Measurements from ENCODE around the gene CLIP1.

GRCh38 chr12:122427403-122427802 lies 4.9 kb upstream of the CLIP1 start:
- TF ChIP-seq, protein P1, sequence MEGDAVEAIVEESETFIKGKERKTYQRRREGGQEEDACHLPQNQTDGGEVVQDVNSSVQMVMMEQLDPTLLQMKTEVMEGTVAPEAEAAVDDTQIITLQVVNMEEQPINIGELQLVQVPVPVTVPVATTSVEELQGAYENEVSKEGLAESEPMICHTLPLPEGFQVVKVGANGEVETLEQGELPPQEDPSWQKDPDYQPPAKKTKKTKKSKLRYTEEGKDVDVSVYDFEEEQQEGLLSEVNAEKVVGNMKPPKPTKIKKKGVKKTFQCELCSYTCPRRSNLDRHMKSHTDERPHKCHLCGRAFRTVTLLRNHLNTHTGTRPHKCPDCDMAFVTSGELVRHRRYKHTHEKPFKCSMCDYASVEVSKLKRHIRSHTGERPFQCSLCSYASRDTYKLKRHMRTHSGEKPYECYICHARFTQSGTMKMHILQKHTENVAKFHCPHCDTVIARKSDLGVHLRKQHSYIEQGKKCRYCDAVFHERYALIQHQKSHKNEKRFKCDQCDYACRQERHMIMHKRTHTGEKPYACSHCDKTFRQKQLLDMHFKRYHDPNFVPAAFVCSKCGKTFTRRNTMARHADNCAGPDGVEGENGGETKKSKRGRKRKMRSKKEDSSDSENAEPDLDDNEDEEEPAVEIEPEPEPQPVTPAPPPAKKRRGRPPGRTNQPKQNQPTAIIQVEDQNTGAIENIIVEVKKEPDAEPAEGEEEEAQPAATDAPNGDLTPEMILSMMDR (IDR thresholded peaks at IDR 0.05; ENCODE audit: insufficient read depth, low read length): no peak
- TF ChIP-seq POLR2AphosphoS5 (IDR thresholded peaks at IDR 0.05; ENCODE audit: low read depth) (no peak), GABPA (IDR thresholded peaks at IDR 0.05; ENCODE audit: low read depth) (no peak)
- TF ChIP-seq, protein P2, sequence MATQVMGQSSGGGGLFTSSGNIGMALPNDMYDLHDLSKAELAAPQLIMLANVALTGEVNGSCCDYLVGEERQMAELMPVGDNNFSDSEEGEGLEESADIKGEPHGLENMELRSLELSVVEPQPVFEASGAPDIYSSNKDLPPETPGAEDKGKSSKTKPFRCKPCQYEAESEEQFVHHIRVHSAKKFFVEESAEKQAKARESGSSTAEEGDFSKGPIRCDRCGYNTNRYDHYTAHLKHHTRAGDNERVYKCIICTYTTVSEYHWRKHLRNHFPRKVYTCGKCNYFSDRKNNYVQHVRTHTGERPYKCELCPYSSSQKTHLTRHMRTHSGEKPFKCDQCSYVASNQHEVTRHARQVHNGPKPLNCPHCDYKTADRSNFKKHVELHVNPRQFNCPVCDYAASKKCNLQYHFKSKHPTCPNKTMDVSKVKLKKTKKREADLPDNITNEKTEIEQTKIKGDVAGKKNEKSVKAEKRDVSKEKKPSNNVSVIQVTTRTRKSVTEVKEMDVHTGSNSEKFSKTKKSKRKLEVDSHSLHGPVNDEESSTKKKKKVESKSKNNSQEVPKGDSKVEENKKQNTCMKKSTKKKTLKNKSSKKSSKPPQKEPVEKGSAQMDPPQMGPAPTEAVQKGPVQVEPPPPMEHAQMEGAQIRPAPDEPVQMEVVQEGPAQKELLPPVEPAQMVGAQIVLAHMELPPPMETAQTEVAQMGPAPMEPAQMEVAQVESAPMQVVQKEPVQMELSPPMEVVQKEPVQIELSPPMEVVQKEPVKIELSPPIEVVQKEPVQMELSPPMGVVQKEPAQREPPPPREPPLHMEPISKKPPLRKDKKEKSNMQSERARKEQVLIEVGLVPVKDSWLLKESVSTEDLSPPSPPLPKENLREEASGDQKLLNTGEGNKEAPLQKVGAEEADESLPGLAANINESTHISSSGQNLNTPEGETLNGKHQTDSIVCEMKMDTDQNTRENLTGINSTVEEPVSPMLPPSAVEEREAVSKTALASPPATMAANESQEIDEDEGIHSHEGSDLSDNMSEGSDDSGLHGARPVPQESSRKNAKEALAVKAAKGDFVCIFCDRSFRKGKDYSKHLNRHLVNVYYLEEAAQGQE (IDR thresholded peaks at IDR 0.05; ENCODE audit: insufficient replicate concordance, low read depth): no peak
